NT2/D1 (cell line): ENCODE results near the gene SLC7A7.
"Not testable (repeated sequence)": the region's sequence is repeated elsewhere in the genome, so short reads cannot be mapped to it uniquely, and the experiment has no call there.

Source experiments
- YY1 ChIP-seq: IDR thresholded peaks from 2 replicates; pipeline ENCODE4 v1.6.1; 2011; ENCODE audit not compliant: insufficient read length, insufficient read depth
- ZNF274 ChIP-seq: IDR thresholded peaks from 2 replicates; pipeline ENCODE4 v1.6.1; 2011; ENCODE audit warnings: mild to moderate bottlenecking, low read depth, low read length

DNA sequence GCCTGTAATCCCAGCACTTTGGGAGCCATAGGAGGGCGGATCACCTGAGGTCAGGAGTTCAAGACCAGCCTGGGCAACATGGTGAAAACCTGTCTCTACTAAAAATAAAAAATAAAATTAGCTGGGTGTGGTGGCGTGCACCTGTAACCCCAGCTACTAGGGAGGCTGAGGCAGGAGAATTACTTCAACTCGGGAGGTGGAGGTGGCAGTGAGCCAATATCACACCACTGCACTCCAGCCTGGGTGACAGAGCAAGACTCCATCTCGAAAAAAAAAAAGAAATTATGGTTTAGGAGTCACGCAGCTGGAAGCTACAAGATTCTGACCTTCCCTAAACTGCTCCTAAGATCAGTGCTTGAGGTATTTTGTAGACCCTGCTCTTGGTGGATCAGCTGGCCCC is 21.7 kb downstream of the SLC7A7 start:
- not testable (repeated sequence) for TF ChIP-seq ZNF274, YY1
